Upper lobe of right lung (tissue), 1 donor: ENCODE measurements around the gene CDH13. TPM values are rescaled to one million over a fixed set of nuclear protein-coding genes. Genes with fewer than 3 reads are reported as not detected.

ENCODE experiments used
- ATAC-seq: fragments of 200-7000 bp; cut with Tn5 transposase; one replicate; pipeline ENCODE4 v1.9.1; 2020; ENCODE audit warnings: mild to moderate bottlenecking, moderate library complexity
- DNase-seq: peaks from one replicate; pipeline ENCODE4 v3.0.0-alpha.2; 2020
- H3K27ac ChIP-seq: fragments of 200-600 bp; one replicate; pipeline ENCODE4 v1.8.0; 2022
- H3K27me3 ChIP-seq: fragments of 200-600 bp; one replicate; pipeline ENCODE4 v1.8.0; 2022; ENCODE audit warnings: mild to moderate bottlenecking
- H3K36me3 ChIP-seq: fragments of 200-600 bp; one replicate; pipeline ENCODE4 v1.8.0; 2022
- H3K4me1 ChIP-seq: fragments of 200-600 bp; one replicate; pipeline ENCODE4 v1.8.0; 2022
- H3K4me3 ChIP-seq: fragments of 200-600 bp; one replicate; pipeline ENCODE4 v1.8.0; 2022; ENCODE audit warnings: mild to moderate bottlenecking
- H3K9me3 ChIP-seq: fragments of 200-600 bp; one replicate; pipeline ENCODE4 v1.8.0; 2022
- intact Hi-C: fragments of 100-400 bp; cut with DNase I; formaldehyde crosslinking; loops from one replicate; pipeline ENCODE4 v1.11.0; 2022
- total RNA-seq: library from RNA; stranded (reverse); fragmentation: NEBNext Ultra II Directional; extraction: Animal tissue kit (Norgen Biotek cat#: 25700); gene quantifications from one replicate; pipeline ENCODE4 v1.2.1, GENCODE V29; 2021
- TF ChIP-seq, protein P1 (sequence below): fragments of 200-600 bp; IDR thresholded peaks from one replicate; pipeline ENCODE4 v1.8.0; 2022; ENCODE audit warnings: antibody characterized with exemption
- donor health status: DM: no; HTN: yes; CAD: no; lungs with severe emphysema.

Gene CDH13
- total RNA-seq, 1 donor from 2014 or later: 27.2 TPM

DNA sequence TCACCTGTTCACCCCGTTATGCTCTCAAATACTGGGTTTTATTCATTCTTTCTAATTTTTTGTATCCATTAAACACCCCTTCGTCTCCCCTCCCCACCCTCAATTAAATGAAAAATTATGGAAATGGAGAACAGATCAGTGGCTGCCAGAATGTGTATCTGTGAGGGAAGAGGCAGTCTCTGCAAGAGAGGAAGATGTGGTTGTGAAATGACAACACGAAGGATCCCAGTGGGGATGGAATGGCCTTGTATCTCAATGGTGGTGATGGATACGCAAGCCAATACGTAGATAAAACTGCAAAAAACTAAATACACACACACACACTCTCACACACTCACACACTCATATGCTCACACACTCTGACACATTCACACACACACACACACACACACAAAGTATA, 570.7 kb downstream of the CDH13 start:
- ATAC-seq (no peak), DNase-seq (no peak)
- Histone ChIP-seq H3K9me3 (no peaks in the 10 kb centered on the region), H3K36me3 (no peaks in the 10 kb centered on the region), H3K4me1 (no peaks in the 10 kb centered on the region), H3K4me3 (no peak overlapping the region), H3K27ac (no peak overlapping the region), H3K27me3 (no peaks in the 10 kb centered on the region)
- TF ChIP-seq, protein P1, sequence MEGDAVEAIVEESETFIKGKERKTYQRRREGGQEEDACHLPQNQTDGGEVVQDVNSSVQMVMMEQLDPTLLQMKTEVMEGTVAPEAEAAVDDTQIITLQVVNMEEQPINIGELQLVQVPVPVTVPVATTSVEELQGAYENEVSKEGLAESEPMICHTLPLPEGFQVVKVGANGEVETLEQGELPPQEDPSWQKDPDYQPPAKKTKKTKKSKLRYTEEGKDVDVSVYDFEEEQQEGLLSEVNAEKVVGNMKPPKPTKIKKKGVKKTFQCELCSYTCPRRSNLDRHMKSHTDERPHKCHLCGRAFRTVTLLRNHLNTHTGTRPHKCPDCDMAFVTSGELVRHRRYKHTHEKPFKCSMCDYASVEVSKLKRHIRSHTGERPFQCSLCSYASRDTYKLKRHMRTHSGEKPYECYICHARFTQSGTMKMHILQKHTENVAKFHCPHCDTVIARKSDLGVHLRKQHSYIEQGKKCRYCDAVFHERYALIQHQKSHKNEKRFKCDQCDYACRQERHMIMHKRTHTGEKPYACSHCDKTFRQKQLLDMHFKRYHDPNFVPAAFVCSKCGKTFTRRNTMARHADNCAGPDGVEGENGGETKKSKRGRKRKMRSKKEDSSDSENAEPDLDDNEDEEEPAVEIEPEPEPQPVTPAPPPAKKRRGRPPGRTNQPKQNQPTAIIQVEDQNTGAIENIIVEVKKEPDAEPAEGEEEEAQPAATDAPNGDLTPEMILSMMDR: no peak
- intact Hi-C loops: no loop called here

DNA sequence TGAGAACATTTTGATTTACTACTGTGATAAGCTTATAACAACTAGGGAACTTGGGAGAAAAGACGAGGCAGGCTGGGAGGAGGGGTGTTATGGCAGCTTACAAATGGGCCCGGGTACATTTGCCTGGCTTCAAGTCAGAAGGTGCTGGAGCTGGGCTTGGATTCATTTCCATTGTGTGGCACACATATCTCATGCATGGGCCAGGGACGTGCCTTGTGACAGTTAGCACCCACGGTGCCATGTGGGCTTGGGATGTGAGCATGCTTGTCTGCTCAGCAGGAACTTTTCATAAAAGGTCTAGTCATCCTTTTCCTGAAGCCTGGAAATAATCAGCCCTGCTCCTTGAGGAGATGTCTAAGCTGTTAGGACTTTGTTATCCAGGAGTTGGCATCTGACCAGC, 572.2 kb downstream of the CDH13 start:
- no peak overlapping the region for H3K4me3 ChIP-seq
- intact Hi-C loops: no loop called here
- no peaks in the 10 kb centered on the region for H3K4me1 ChIP-seq
- H3K9me3 ChIP-seq: no peaks in the 10 kb centered on the region
- TF ChIP-seq, protein P1: no peak
- H3K36me3 ChIP-seq: no peaks in the 10 kb centered on the region
- ATAC-seq (no peak), DNase-seq (no peak)
- H3K27me3 ChIP-seq: no peaks in the 10 kb centered on the region
- H3K27ac ChIP-seq: no peak overlapping the region

DNA sequence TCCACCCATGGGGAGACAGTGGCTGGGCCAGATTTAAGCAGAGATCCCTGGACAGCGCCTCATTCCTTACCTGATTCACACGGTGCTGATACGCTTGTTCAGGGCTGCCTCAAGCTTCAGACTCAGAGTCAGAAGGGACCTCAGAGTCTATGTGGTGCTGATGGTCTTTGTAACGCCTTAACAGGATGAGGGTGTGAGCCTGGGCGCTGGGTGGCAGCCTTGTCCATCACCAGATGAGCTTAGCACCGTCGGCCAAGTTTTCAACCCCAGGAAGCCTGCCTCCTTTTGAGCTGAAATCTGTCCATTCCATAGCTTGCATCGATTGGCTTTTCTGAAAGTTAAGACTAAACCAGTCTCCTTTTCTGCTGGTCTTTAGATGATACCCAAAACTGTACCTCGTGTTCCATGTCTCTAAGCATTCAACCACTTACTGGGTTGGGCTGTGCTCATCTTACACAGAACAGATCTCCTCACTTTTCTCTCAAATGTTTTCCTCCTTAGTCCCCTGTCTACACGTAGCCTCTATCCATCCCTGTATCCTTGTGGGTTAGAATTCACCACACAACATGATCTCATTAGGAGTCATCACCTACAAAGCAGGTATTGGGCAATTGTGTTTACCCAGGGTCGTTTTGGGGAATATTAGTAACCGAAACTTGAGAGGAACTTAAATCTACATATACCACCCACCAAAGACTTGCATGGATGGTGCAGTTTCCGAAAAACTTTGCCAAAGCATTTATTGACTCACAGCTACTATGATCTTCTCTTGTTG, 573.4 kb downstream of the CDH13 start:
- Histone ChIP-seq H3K4me1 (no peaks in the 10 kb centered on the region), H3K36me3 (no peaks in the 10 kb centered on the region), H3K27me3 (no peaks in the 10 kb centered on the region), H3K27ac (no peak overlapping the region), H3K4me3 (no peak overlapping the region), H3K9me3 (no peaks in the 10 kb centered on the region)
- ATAC-seq (peak; percentile 34), DNase-seq (no peak)
- intact Hi-C loops: no loop called here
- TF ChIP-seq, protein P1: no peak

DNA sequence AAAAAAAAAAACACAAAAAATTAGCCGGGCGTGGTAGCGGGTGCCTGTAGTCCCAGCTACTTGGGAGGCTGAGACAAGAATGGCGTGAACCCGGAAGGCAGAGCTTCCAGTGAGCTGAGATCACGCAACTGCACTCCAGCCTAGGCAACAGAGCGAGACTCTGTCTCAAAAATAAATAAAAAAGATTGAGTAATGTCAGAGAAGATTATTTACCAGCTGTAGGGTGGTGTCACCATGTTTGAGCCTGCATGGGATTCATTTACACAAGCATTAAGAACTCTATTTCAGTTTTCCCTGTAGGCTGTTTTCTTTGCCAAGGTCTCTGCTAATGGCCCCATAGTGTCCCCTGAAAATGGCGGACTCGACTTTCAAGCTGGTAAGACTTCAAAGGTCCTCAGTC, 575.0 kb downstream of the CDH13 start:
- Histone ChIP-seq H3K27me3 (no peaks in the 10 kb centered on the region), H3K36me3 (no peaks in the 10 kb centered on the region)
- ATAC-seq: no peak

DNA sequence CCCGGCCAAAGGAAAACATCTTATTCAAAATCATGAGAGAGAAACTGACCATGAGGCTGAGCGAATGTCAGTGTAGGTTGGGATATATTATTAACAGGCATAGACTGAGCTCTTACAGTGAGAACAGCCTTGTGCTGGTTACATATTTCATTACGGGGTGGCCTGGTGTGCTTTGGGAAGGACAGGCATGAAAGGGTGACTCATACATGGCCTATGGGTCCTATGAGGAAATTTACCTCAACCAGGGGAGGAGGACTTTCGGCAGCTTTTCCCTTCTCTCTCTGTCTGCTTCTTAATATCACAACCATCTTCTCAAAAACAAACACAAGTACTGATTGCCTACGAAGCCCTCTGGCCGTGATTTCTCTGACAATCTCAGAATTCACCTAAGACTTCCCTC, 579.1 kb downstream of the CDH13 start:
- Histone ChIP-seq H3K27ac (no peak overlapping the region), H3K4me3 (no peak overlapping the region), H3K4me1 (no peaks in the 10 kb centered on the region), H3K36me3 (no peaks in the 10 kb centered on the region), H3K27me3 (no peaks in the 10 kb centered on the region), H3K9me3 (no peaks in the 10 kb centered on the region)
- intact Hi-C loops: no loop called here
- DNase-seq: no peak
- no peak for ATAC-seq
- TF ChIP-seq, protein P1: no peak

More for the DNA sequence above, 575.0 kb downstream of the CDH13 start:
- DNase-seq: no peak
- Histone ChIP-seq H3K4me1 (no peaks in the 10 kb centered on the region), H3K9me3 (no peaks in the 10 kb centered on the region), H3K27ac (no peak overlapping the region), H3K4me3 (no peak overlapping the region)
- intact Hi-C loops: no loop called here
- TF ChIP-seq, protein P1: no peak
